DOHH2 (cell line): Measurements from ENCODE around the gene AMY1B.
"Not testable (repeated sequence)": the region's sequence is repeated elsewhere in the genome, so short reads cannot be mapped to it uniquely, and the experiment has no call there.

Source experiments
- H3F3A ChIP-seq: fragments of 200-600 bp; sonication (generic), shearing (Covaris generic); 2 replicates; pipeline ENCODE4 v1.6.0; 2016; ENCODE audit warnings: antibody characterized with exemption, mild to moderate bottlenecking; ENCODE audit not compliant: control insufficient read depth, insufficient read depth
- H3K27ac ChIP-seq: fragments of 200-600 bp; sonication (generic); 2 replicates; pipeline ENCODE4 v1.5.1; 2014; ENCODE audit warnings: low read depth, mild to moderate bottlenecking, low read length, moderate library complexity
- H3K27me3 ChIP-seq: fragments of 200-600 bp; sonication (generic); 2 replicates; pipeline ENCODE4 v1.6.1; 2014; ENCODE audit warnings: mild to moderate bottlenecking, low read length, mixed read lengths; ENCODE audit not compliant: control insufficient read depth
- H3K36me3 ChIP-seq: fragments of 200-600 bp; sonication (generic); 2 replicates; pipeline ENCODE4 v1.6.1; 2014; ENCODE audit warnings: mild to moderate bottlenecking, low read length, moderate library complexity, mixed read lengths; ENCODE audit not compliant: control insufficient read depth
- H3K4me1 ChIP-seq: fragments of 200-600 bp; sonication (generic); 2 replicates; pipeline ENCODE4 v1.6.1; 2014; ENCODE audit warnings: mild to moderate bottlenecking, low read length, mixed read lengths; ENCODE audit not compliant: control insufficient read depth
- H3K4me2 ChIP-seq: fragments of 200-600 bp; sonication (generic); 2 replicates; pipeline ENCODE4 v1.6.0; 2014; ENCODE audit warnings: mild to moderate bottlenecking, low read length, moderate library complexity
- H3K4me3 ChIP-seq: fragments of 200-600 bp; sonication (generic); 2 replicates; pipeline ENCODE4 v1.5.1; 2014; ENCODE audit warnings: mild to moderate bottlenecking, low read length, mixed read lengths
- H3K79me2 ChIP-seq: fragments of 200-600 bp; sonication (generic); 2 replicates; pipeline ENCODE4 v1.6.1; 2014; ENCODE audit warnings: mild to moderate bottlenecking, low read length, mixed read lengths; ENCODE audit not compliant: control insufficient read depth
- H3K9me2 ChIP-seq: fragments of 200-600 bp; sonication (generic); replicated peaks from 2 replicates; pipeline ENCODE4 v1.6.1; 2014; ENCODE audit warnings: mild to moderate bottlenecking, low read length, mixed read lengths; ENCODE audit not compliant: control insufficient read depth
- H3K9me3 ChIP-seq: fragments of 200-600 bp; sonication (generic); 2 replicates; pipeline ENCODE4 v1.6.1; 2014; ENCODE audit warnings: antibody characterized with exemption, low read length, mixed read lengths; ENCODE audit not compliant: control insufficient read depth, insufficient read depth
- H4K20me1 ChIP-seq: fragments of 200-600 bp; sonication (generic); 2 replicates; pipeline ENCODE4 v1.6.0; 2014; ENCODE audit warnings: low read depth, mild to moderate bottlenecking, antibody characterized with exemption, low read length, moderate library complexity; ENCODE audit not compliant: control insufficient read depth, insufficient read depth

The AMY1B gene

GRCh38 chr1:103701256-103701655 lies 5.2 kb upstream of the AMY1B start:
- H3K4me1 ChIP-seq, H3K9me2 ChIP-seq, H4K20me1 ChIP-seq, H3K4me3 ChIP-seq, H3K27ac ChIP-seq, H3K79me2 ChIP-seq, H3K36me3 ChIP-seq, H3K27me3 ChIP-seq, H3K4me2 ChIP-seq, H3F3A ChIP-seq, H3K9me3 ChIP-seq: not testable (repeated sequence)

GRCh38 chr1:103700669-103701068 lies 4.7 kb upstream of the AMY1B start:
- not testable (repeated sequence) for H3K79me2 ChIP-seq, H3K4me2 ChIP-seq, H3K4me1 ChIP-seq, H3K9me2 ChIP-seq, H3K9me3 ChIP-seq, H3K4me3 ChIP-seq, H3F3A ChIP-seq, H4K20me1 ChIP-seq, H3K36me3 ChIP-seq, H3K27ac ChIP-seq, H3K27me3 ChIP-seq

GRCh38 chr1:103697430-103697829 lies 1.4 kb upstream of the AMY1B start:
- not testable (repeated sequence) for H3F3A ChIP-seq, H3K4me2 ChIP-seq, H3K4me3 ChIP-seq, H3K27ac ChIP-seq, H3K4me1 ChIP-seq, H3K9me2 ChIP-seq, H4K20me1 ChIP-seq, H3K9me3 ChIP-seq, H3K27me3 ChIP-seq, H3K36me3 ChIP-seq, H3K79me2 ChIP-seq

- not testable (repeated sequence) for H3K4me3 ChIP-seq, H4K20me1 ChIP-seq, H3K36me3 ChIP-seq, H3K9me3 ChIP-seq, H3K4me1 ChIP-seq, H3F3A ChIP-seq, H3K27me3 ChIP-seq, H3K4me2 ChIP-seq, H3K27ac ChIP-seq, H3K9me2 ChIP-seq, H3K79me2 ChIP-seq
Observed at GRCh38 chr1:103676335-103676734, 19.7 kb downstream of the AMY1B start.

- not testable (repeated sequence) for H3K9me2 ChIP-seq, H3K4me3 ChIP-seq, H3K4me1 ChIP-seq, H3K4me2 ChIP-seq, H4K20me1 ChIP-seq, H3K9me3 ChIP-seq, H3K27me3 ChIP-seq, H3F3A ChIP-seq, H3K79me2 ChIP-seq, H3K27ac ChIP-seq, H3K36me3 ChIP-seq
Observed at GRCh38 chr1:103655460-103655859, 40.5 kb downstream of the AMY1B start, which contains the start of gene AMY1A. AMY1A (plus strand) TSS chr1:103655760; CDS start chr1:103656331, 571 bp downstream.

- H3K27ac ChIP-seq, H3F3A ChIP-seq, H4K20me1 ChIP-seq, H3K4me3 ChIP-seq, H3K36me3 ChIP-seq, H3K9me3 ChIP-seq, H3K79me2 ChIP-seq, H3K4me2 ChIP-seq, H3K27me3 ChIP-seq, H3K4me1 ChIP-seq, H3K9me2 ChIP-seq: not testable (repeated sequence)
Observed at GRCh38 chr1:103654133-103654532, 41.9 kb downstream of the AMY1B start.

- not testable (repeated sequence) for H3K36me3 ChIP-seq, H4K20me1 ChIP-seq, H3F3A ChIP-seq, H3K4me3 ChIP-seq, H3K4me1 ChIP-seq, H3K27me3 ChIP-seq, H3K4me2 ChIP-seq, H3K9me3 ChIP-seq, H3K9me2 ChIP-seq, H3K79me2 ChIP-seq, H3K27ac ChIP-seq
Observed at GRCh38 chr1:103650889-103651288, 45.1 kb downstream of the AMY1B start.

- not testable (repeated sequence) for H3F3A ChIP-seq, H3K4me2 ChIP-seq, H3K79me2 ChIP-seq, H3K27ac ChIP-seq, H4K20me1 ChIP-seq, H3K36me3 ChIP-seq, H3K4me3 ChIP-seq, H3K27me3 ChIP-seq, H3K4me1 ChIP-seq, H3K9me3 ChIP-seq, H3K9me2 ChIP-seq
Observed at GRCh38 chr1:103650305-103650704, 45.7 kb downstream of the AMY1B start.

GRCh38 chr1:103643908-103644307 lies 52.1 kb downstream of the AMY1B start:
- H3K27me3 ChIP-seq, H4K20me1 ChIP-seq, H3K9me3 ChIP-seq, H3K4me1 ChIP-seq, H3F3A ChIP-seq, H3K36me3 ChIP-seq, H3K4me3 ChIP-seq, H3K79me2 ChIP-seq, H3K9me2 ChIP-seq, H3K27ac ChIP-seq, H3K4me2 ChIP-seq: not testable (repeated sequence)
